ENCODE measurements around the gene TTYH3.

The TTYH3 gene

GRCh38 chr7:2646680-2647571 lies 15.1 kb downstream of the TTYH3 start:
- H3K4me1 ChIP-seq (ENCODE audit: control insufficient read depth, insufficient read depth, low read length), result peaks cover 34% of the 10 kb centered on the region
- H3K27me3 ChIP-seq (ENCODE audit: control insufficient read depth, insufficient read depth, low read length), result no peaks in the 10 kb centered on the region

GRCh38 chr7:2647594-2648172 lies 15.9 kb downstream of the TTYH3 start:
- H3K27me3 ChIP-seq (ENCODE audit: control insufficient read depth, insufficient read depth, low read length), result no peaks in the 10 kb centered on the region
- no peak overlapping the region for H3K9ac ChIP-seq (ENCODE audit: low read length)
- peaks cover 50% of the 10 kb centered on the region for H3K36me3 ChIP-seq (ENCODE audit: control insufficient read depth, insufficient read depth, low read length)
- 0 out of 2 replicates have a peak overlapping the region, but pooled peaks have one; percentile 17 for H3K27ac ChIP-seq (ENCODE audit: low read depth, low read length)
- H3K4me3 ChIP-seq (ENCODE audit: low read depth, low read length), result no peak overlapping the region
- peaks cover 34% of the 10 kb centered on the region for H3K4me1 ChIP-seq (ENCODE audit: control insufficient read depth, insufficient read depth, low read length)
- no peaks in the 10 kb centered on the region for H3K9me3 ChIP-seq (ENCODE audit: control insufficient read depth, insufficient read depth, low read depth, low read length)

More at GRCh38 chr7:2646680-2647571, 15.1 kb downstream of the TTYH3 start:
- peak overlapping the region; percentile 53 for H3K4me3 ChIP-seq (ENCODE audit: low read depth, low read length)
- peaks cover 42% of the 10 kb centered on the region for H3K36me3 ChIP-seq (ENCODE audit: control insufficient read depth, insufficient read depth, low read length)
- peak overlapping the region; percentile 88 for H3K27ac ChIP-seq (ENCODE audit: low read depth, low read length)
- no peaks in the 10 kb centered on the region for H3K9me3 ChIP-seq (ENCODE audit: control insufficient read depth, insufficient read depth, low read depth, low read length)
- H3K9ac ChIP-seq (ENCODE audit: low read length), result peak overlapping the region; percentile 44

GRCh38 chr7:2649139-2649838 lies 17.5 kb downstream of the TTYH3 start:
- H3K27ac ChIP-seq (ENCODE audit: low read depth, low read length), result no peak overlapping the region
- H3K4me3 ChIP-seq (ENCODE audit: low read depth, low read length), result no peak overlapping the region
- H3K9ac ChIP-seq (ENCODE audit: low read length), result no peak overlapping the region
- no peaks in the 10 kb centered on the region for H3K9me3 ChIP-seq (ENCODE audit: control insufficient read depth, insufficient read depth, low read depth, low read length)
- no peaks in the 10 kb centered on the region for H3K27me3 ChIP-seq (ENCODE audit: control insufficient read depth, insufficient read depth, low read length)
- peaks cover 56% of the 10 kb centered on the region for H3K36me3 ChIP-seq (ENCODE audit: control insufficient read depth, insufficient read depth, low read length)
- H3K4me1 ChIP-seq (ENCODE audit: control insufficient read depth, insufficient read depth, low read length), result peaks cover 23% of the 10 kb centered on the region

GRCh38 chr7:2649991-2650390 lies 18.2 kb downstream of the TTYH3 start:
- H3K27me3 ChIP-seq (ENCODE audit: control insufficient read depth, insufficient read depth, low read length), result no peaks in the 10 kb centered on the region
- H3K9me3 ChIP-seq (ENCODE audit: control insufficient read depth, insufficient read depth, low read depth, low read length), result no peaks in the 10 kb centered on the region
- H3K4me3 ChIP-seq (ENCODE audit: low read depth, low read length), result no peak overlapping the region
- peaks cover 16% of the 10 kb centered on the region for H3K4me1 ChIP-seq (ENCODE audit: control insufficient read depth, insufficient read depth, low read length)
- H3K27ac ChIP-seq (ENCODE audit: low read depth, low read length), result no peak overlapping the region
- no peak overlapping the region for H3K9ac ChIP-seq (ENCODE audit: low read length)
- H3K36me3 ChIP-seq (ENCODE audit: control insufficient read depth, insufficient read depth, low read length), result peaks cover 59% of the 10 kb centered on the region

GRCh38 chr7:2650451-2650850 lies 18.7 kb downstream of the TTYH3 start:
- no peaks in the 10 kb centered on the region for H3K9me3 ChIP-seq (ENCODE audit: control insufficient read depth, insufficient read depth, low read depth, low read length)
- H3K4me3 ChIP-seq (ENCODE audit: low read depth, low read length), result no peak overlapping the region
- H3K27me3 ChIP-seq (ENCODE audit: control insufficient read depth, insufficient read depth, low read length), result no peaks in the 10 kb centered on the region
- H3K36me3 ChIP-seq (ENCODE audit: control insufficient read depth, insufficient read depth, low read length), result peaks cover 61% of the 10 kb centered on the region
- H3K4me1 ChIP-seq (ENCODE audit: control insufficient read depth, insufficient read depth, low read length), result peaks cover 12% of the 10 kb centered on the region
- no peak overlapping the region for H3K27ac ChIP-seq (ENCODE audit: low read depth, low read length)
- no peak overlapping the region for H3K9ac ChIP-seq (ENCODE audit: low read length)

- Histone ChIP-seq H3K4me1 (ENCODE audit: control insufficient read depth, insufficient read depth, low read length) (peaks cover 5% of the 10 kb centered on the region), H3K27ac (ENCODE audit: low read depth, low read length) (no peak overlapping the region), H3K4me3 (ENCODE audit: low read depth, low read length) (no peak overlapping the region), H3K9ac (ENCODE audit: low read length) (no peak overlapping the region), H3K36me3 (ENCODE audit: control insufficient read depth, insufficient read depth, low read length) (peaks cover 70% of the 10 kb centered on the region), H3K9me3 (ENCODE audit: control insufficient read depth, insufficient read depth, low read depth, low read length) (no peaks in the 10 kb centered on the region), H3K27me3 (ENCODE audit: control insufficient read depth, insufficient read depth, low read length) (no peaks in the 10 kb centered on the region)
Observed at GRCh38 chr7:2651336-2651735, 19.6 kb downstream of the TTYH3 start.

- Histone ChIP-seq H3K27ac (ENCODE audit: low read depth, low read length) (no peak overlapping the region), H3K4me3 (ENCODE audit: low read depth, low read length) (no peak overlapping the region), H3K9me3 (ENCODE audit: control insufficient read depth, insufficient read depth, low read depth, low read length) (no peaks in the 10 kb centered on the region), H3K9ac (ENCODE audit: low read length) (no peak overlapping the region), H3K27me3 (ENCODE audit: control insufficient read depth, insufficient read depth, low read length) (no peaks in the 10 kb centered on the region), H3K36me3 (ENCODE audit: control insufficient read depth, insufficient read depth, low read length) (peaks cover 76% of the 10 kb centered on the region), H3K4me1 (ENCODE audit: control insufficient read depth, insufficient read depth, low read length) (no peaks in the 10 kb centered on the region)
Observed at GRCh38 chr7:2651847-2652735, 20.3 kb downstream of the TTYH3 start.

- H3K36me3 ChIP-seq (ENCODE audit: control insufficient read depth, insufficient read depth, low read length), result peaks cover 77% of the 10 kb centered on the region
- H3K27me3 ChIP-seq (ENCODE audit: control insufficient read depth, insufficient read depth, low read length), result no peaks in the 10 kb centered on the region
- H3K27ac ChIP-seq (ENCODE audit: low read depth, low read length), result no peak overlapping the region
- H3K4me3 ChIP-seq (ENCODE audit: low read depth, low read length), result no peak overlapping the region
- no peaks in the 10 kb centered on the region for H3K9me3 ChIP-seq (ENCODE audit: control insufficient read depth, insufficient read depth, low read depth, low read length)
- H3K4me1 ChIP-seq (ENCODE audit: control insufficient read depth, insufficient read depth, low read length), result no peaks in the 10 kb centered on the region
- H3K9ac ChIP-seq (ENCODE audit: low read length), result no peak overlapping the region
Observed at GRCh38 chr7:2652736-2653060, 20.9 kb downstream of the TTYH3 start.

- H3K9me3 ChIP-seq (ENCODE audit: control insufficient read depth, insufficient read depth, low read depth, low read length), result no peaks in the 10 kb centered on the region
- no peak overlapping the region for H3K4me3 ChIP-seq (ENCODE audit: low read depth, low read length)
- H3K9ac ChIP-seq (ENCODE audit: low read length), result no peak overlapping the region
- H3K4me1 ChIP-seq (ENCODE audit: control insufficient read depth, insufficient read depth, low read length), result no peaks in the 10 kb centered on the region
- no peak overlapping the region for H3K27ac ChIP-seq (ENCODE audit: low read depth, low read length)
- H3K27me3 ChIP-seq (ENCODE audit: control insufficient read depth, insufficient read depth, low read length), result no peaks in the 10 kb centered on the region
- peaks cover 79% of the 10 kb centered on the region for H3K36me3 ChIP-seq (ENCODE audit: control insufficient read depth, insufficient read depth, low read length)
Observed at GRCh38 chr7:2654059-2654458, 22.3 kb downstream of the TTYH3 start.

- Histone ChIP-seq H3K4me3 (ENCODE audit: low read depth, low read length) (no peak overlapping the region), H3K27ac (ENCODE audit: low read depth, low read length) (no peak overlapping the region), H3K9me3 (ENCODE audit: control insufficient read depth, insufficient read depth, low read depth, low read length) (no peaks in the 10 kb centered on the region), H3K9ac (ENCODE audit: low read length) (no peak overlapping the region), H3K4me1 (ENCODE audit: control insufficient read depth, insufficient read depth, low read length) (no peaks in the 10 kb centered on the region), H3K27me3 (ENCODE audit: control insufficient read depth, insufficient read depth, low read length) (no peaks in the 10 kb centered on the region), H3K36me3 (ENCODE audit: control insufficient read depth, insufficient read depth, low read length) (peaks cover 72% of the 10 kb centered on the region)
Observed at GRCh38 chr7:2655870-2656614, 24.3 kb downstream of the TTYH3 start.

Measured in HUES6 (cell line).